ENCODE results near the gene UBASH3B. TPM values are rescaled to one million over a fixed set of nuclear protein-coding genes. Genes with fewer than 3 reads are reported as not detected.

Gene UBASH3B
- total RNA-seq, 1 donor from 2014 or later = 62.1 TPM

GRCh38 chr11:122668562-122669090, 13.1 kb downstream of the UBASH3B start:
- Histone ChIP-seq H3K9ac (ENCODE audit: low read length) (peak overlapping the region; percentile 61), H3K4me1 (ENCODE audit: insufficient read depth, low read length) (peaks cover 25% of the 10 kb centered on the region), H3K27ac (ENCODE audit: low read depth, low read length) (peak overlapping the region; percentile 58), H3K79me2 (ENCODE audit: insufficient read depth, low read length) (peaks cover 84% of the 10 kb centered on the region), H3K4me2 (ENCODE audit: low read length) (peak overlapping the region; percentile 59), H4K20me1 (ENCODE audit: insufficient read depth, low read length) (peaks cover 65% of the 10 kb centered on the region), H3K4me3 (ENCODE audit: insufficient read depth, low read depth, low read length) (no peak overlapping the region), H3K9me3 (ENCODE audit: insufficient read depth, low read depth, low read length) (peaks cover 6% of the 10 kb centered on the region), H2AFZ (ENCODE audit: low read depth, low read length) (no peak overlapping the region), H3K27me3 (ENCODE audit: insufficient read depth, low read length) (no peaks in the 10 kb centered on the region), H3K36me3 (ENCODE audit: insufficient read depth, low read length) (no peaks in the 10 kb centered on the region)
- no peak overlapping the region for H3K27ac Mint-ChIP-seq (ENCODE audit: unreplicated experiment)
- H3K9me3 Mint-ChIP-seq (ENCODE audit: unreplicated experiment) = no peaks in the 10 kb centered on the region
- peaks cover 14% of the 10 kb centered on the region for H3K4me1 Mint-ChIP-seq (ENCODE audit: low read depth, unreplicated experiment)
- no peak for FAIRE-seq
- H3K27me3 Mint-ChIP-seq (ENCODE audit: low read depth, unreplicated experiment) = no peaks in the 10 kb centered on the region
- DNase-seq (ENCODE audit: low read depth) = peak; percentile 90
- TF ChIP-seq EZH2 (IDR thresholded peaks at IDR 0.05; ENCODE audit: insufficient read depth, low read length) (no peak), CTCF (IDR thresholded peaks at IDR 0.05; ENCODE audit: insufficient read depth, low read depth, low read length) (no peak)
- H3K36me3 Mint-ChIP-seq (ENCODE audit: low read depth, unreplicated experiment) = peaks cover 22% of the 10 kb centered on the region
- H3K4me3 Mint-ChIP-seq (ENCODE audit: unreplicated experiment) = no peak overlapping the region

- Histone ChIP-seq H3K36me3 (ENCODE audit: insufficient read depth, low read length) (no peaks in the 10 kb centered on the region), H3K4me3 (ENCODE audit: insufficient read depth, low read depth, low read length) (no peak overlapping the region), H3K9ac (ENCODE audit: low read length) (no peak overlapping the region), H3K27ac (ENCODE audit: low read depth, low read length) (no peak overlapping the region), H3K79me2 (ENCODE audit: insufficient read depth, low read length) (peaks cover 81% of the 10 kb centered on the region), H4K20me1 (ENCODE audit: insufficient read depth, low read length) (peaks cover 66% of the 10 kb centered on the region), H3K27me3 (ENCODE audit: insufficient read depth, low read length) (no peaks in the 10 kb centered on the region), H3K4me2 (ENCODE audit: low read length) (no peak overlapping the region), H2AFZ (ENCODE audit: low read depth, low read length) (no peak overlapping the region), H3K9me3 (ENCODE audit: insufficient read depth, low read depth, low read length) (peaks cover 6% of the 10 kb centered on the region), H3K4me1 (ENCODE audit: insufficient read depth, low read length) (peaks cover 28% of the 10 kb centered on the region)
- DNase-seq (ENCODE audit: low read depth) = no peak
- Mint-ChIP-seq H3K4me1 (ENCODE audit: low read depth, unreplicated experiment) (peaks cover 8% of the 10 kb centered on the region), H3K36me3 (ENCODE audit: low read depth, unreplicated experiment) (peaks cover 15% of the 10 kb centered on the region), H3K9me3 (ENCODE audit: unreplicated experiment) (no peaks in the 10 kb centered on the region), H3K27me3 (ENCODE audit: low read depth, unreplicated experiment) (no peaks in the 10 kb centered on the region), H3K27ac (ENCODE audit: unreplicated experiment) (no peak overlapping the region), H3K4me3 (ENCODE audit: unreplicated experiment) (no peak overlapping the region)
- TF ChIP-seq CTCF (IDR thresholded peaks at IDR 0.05; ENCODE audit: insufficient read depth, low read depth, low read length) (no peak), EZH2 (IDR thresholded peaks at IDR 0.05; ENCODE audit: insufficient read depth, low read length) (no peak)
- peak; percentile 9 for FAIRE-seq
Measured at GRCh38 chr11:122670131-122670530, 14.6 kb downstream of the UBASH3B start.

- no peak for TF ChIP-seq EZH2 (IDR thresholded peaks at IDR 0.05; ENCODE audit: insufficient read depth, low read length)
- TF ChIP-seq CTCF (IDR thresholded peaks at IDR 0.05; ENCODE audit: insufficient read depth, low read depth, low read length) = no peak
- Mint-ChIP-seq H3K36me3 (ENCODE audit: low read depth, unreplicated experiment) (peaks cover 13% of the 10 kb centered on the region), H3K27ac (ENCODE audit: unreplicated experiment) (no peak overlapping the region), H3K4me3 (ENCODE audit: unreplicated experiment) (no peak overlapping the region), H3K9me3 (ENCODE audit: unreplicated experiment) (no peaks in the 10 kb centered on the region), H3K4me1 (ENCODE audit: low read depth, unreplicated experiment) (peaks cover 8% of the 10 kb centered on the region), H3K27me3 (ENCODE audit: low read depth, unreplicated experiment) (no peaks in the 10 kb centered on the region)
- no peak overlapping the region for H3K4me2 ChIP-seq (ENCODE audit: low read length)
- H3K9ac ChIP-seq (ENCODE audit: low read length) = no peak overlapping the region
- no peak overlapping the region for H3K4me3 ChIP-seq (ENCODE audit: insufficient read depth, low read depth, low read length)
- peaks cover 6% of the 10 kb centered on the region for H3K9me3 ChIP-seq (ENCODE audit: insufficient read depth, low read depth, low read length)
- no peaks in the 10 kb centered on the region for H3K36me3 ChIP-seq (ENCODE audit: insufficient read depth, low read length)
- no peak for DNase-seq (ENCODE audit: low read depth)
- H3K79me2 ChIP-seq (ENCODE audit: insufficient read depth, low read length) = peaks cover 83% of the 10 kb centered on the region
- peaks cover 21% of the 10 kb centered on the region for H3K4me1 ChIP-seq (ENCODE audit: insufficient read depth, low read length)
- H4K20me1 ChIP-seq (ENCODE audit: insufficient read depth, low read length) = peaks cover 67% of the 10 kb centered on the region
- H3K27me3 ChIP-seq (ENCODE audit: insufficient read depth, low read length) = no peaks in the 10 kb centered on the region
- H3K27ac ChIP-seq (ENCODE audit: low read depth, low read length) = no peak overlapping the region
- no peak for FAIRE-seq
- H2AFZ ChIP-seq (ENCODE audit: low read depth, low read length) = no peak overlapping the region
Measured at GRCh38 chr11:122671400-122671891, 15.9 kb downstream of the UBASH3B start.
